ENCODE data around the gene ABCC3.

The ABCC3 gene

GRCh38 chr17:50608700-50609379 lies 25.8 kb upstream of the ABCC3 start:
- Histone ChIP-seq H3K27ac (ENCODE audit: low read length) (no peak overlapping the region), H3K27me3 (ENCODE audit: control insufficient read depth, insufficient read depth, low read length) (no peaks in the 10 kb centered on the region), H3K36me3 (ENCODE audit: control insufficient read depth, low read depth, low read length) (no peaks in the 10 kb centered on the region), H3K4me3 (ENCODE audit: low read length) (no peak overlapping the region), H3K9ac (ENCODE audit: low read length) (no peak overlapping the region), H3K9me3 (ENCODE audit: control insufficient read depth, low read depth, low read length) (no peaks in the 10 kb centered on the region), H3K4me1 (ENCODE audit: control insufficient read depth, low read depth, low read length) (no peaks in the 10 kb centered on the region)

- H3K27ac ChIP-seq (ENCODE audit: low read length): no peak overlapping the region
These were observed 25.2 kb upstream of the ABCC3 start for GRCh38 chr17:50609380-50610074.

DNA sequence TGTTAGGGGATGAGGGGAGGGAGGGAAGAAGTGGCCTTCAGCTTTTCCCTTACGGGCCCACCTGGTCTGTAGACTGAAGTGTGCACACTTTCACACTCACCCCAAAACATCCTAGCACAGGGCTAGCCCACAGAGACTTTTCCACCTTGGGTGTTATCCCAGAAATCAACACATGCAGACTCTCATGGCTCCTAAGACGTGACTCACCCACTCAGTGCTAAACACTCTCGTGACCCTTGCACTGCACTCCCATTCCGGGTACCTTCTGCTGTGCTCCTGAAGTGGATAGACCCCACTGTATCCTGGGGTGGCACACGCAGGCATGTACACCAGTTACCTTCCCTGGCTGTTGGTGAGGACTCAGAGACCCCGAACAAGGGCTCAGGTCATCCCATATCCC lies 23.0 kb upstream of the ABCC3 start:
- no peaks in the 10 kb centered on the region for H3K27me3 ChIP-seq (ENCODE audit: control insufficient read depth, insufficient read depth, low read length)
- H3K9ac ChIP-seq (ENCODE audit: low read length): no peak overlapping the region
- H3K27ac ChIP-seq (ENCODE audit: low read length): no peak overlapping the region
- H3K4me1 ChIP-seq (ENCODE audit: control insufficient read depth, low read depth, low read length): no peaks in the 10 kb centered on the region
- no peaks in the 10 kb centered on the region for H3K9me3 ChIP-seq (ENCODE audit: control insufficient read depth, low read depth, low read length)
- no peak overlapping the region for H3K4me3 ChIP-seq (ENCODE audit: low read length)
- H3K36me3 ChIP-seq (ENCODE audit: control insufficient read depth, low read depth, low read length): no peaks in the 10 kb centered on the region

More at GRCh38 chr17:50609380-50610074, 25.2 kb upstream of the ABCC3 start:
- no peaks in the 10 kb centered on the region for H3K9me3 ChIP-seq (ENCODE audit: control insufficient read depth, low read depth, low read length)
- H3K4me3 ChIP-seq (ENCODE audit: low read length): no peak overlapping the region
- no peaks in the 10 kb centered on the region for H3K27me3 ChIP-seq (ENCODE audit: control insufficient read depth, insufficient read depth, low read length)
- H3K36me3 ChIP-seq (ENCODE audit: control insufficient read depth, low read depth, low read length): no peaks in the 10 kb centered on the region
- no peaks in the 10 kb centered on the region for H3K4me1 ChIP-seq (ENCODE audit: control insufficient read depth, low read depth, low read length)
- no peak overlapping the region for H3K9ac ChIP-seq (ENCODE audit: low read length)

GRCh38 chr17:50612281-50612680 lies 22.4 kb upstream of the ABCC3 start:
- H3K9ac ChIP-seq (ENCODE audit: low read length): no peak overlapping the region
- H3K9me3 ChIP-seq (ENCODE audit: control insufficient read depth, low read depth, low read length): no peaks in the 10 kb centered on the region
- H3K27ac ChIP-seq (ENCODE audit: low read length): no peak overlapping the region
- no peak overlapping the region for H3K4me3 ChIP-seq (ENCODE audit: low read length)
- no peaks in the 10 kb centered on the region for H3K27me3 ChIP-seq (ENCODE audit: control insufficient read depth, insufficient read depth, low read length)
- no peaks in the 10 kb centered on the region for H3K4me1 ChIP-seq (ENCODE audit: control insufficient read depth, low read depth, low read length)
- H3K36me3 ChIP-seq (ENCODE audit: control insufficient read depth, low read depth, low read length): no peaks in the 10 kb centered on the region

GRCh38 chr17:50613007-50613992 lies 21.4 kb upstream of the ABCC3 start:
- H3K4me3 ChIP-seq (ENCODE audit: low read length): no peak overlapping the region
- no peak overlapping the region for H3K27ac ChIP-seq (ENCODE audit: low read length)
- no peak overlapping the region for H3K9ac ChIP-seq (ENCODE audit: low read length)
- H3K27me3 ChIP-seq (ENCODE audit: control insufficient read depth, insufficient read depth, low read length): no peaks in the 10 kb centered on the region
- no peaks in the 10 kb centered on the region for H3K4me1 ChIP-seq (ENCODE audit: control insufficient read depth, low read depth, low read length)
- no peaks in the 10 kb centered on the region for H3K9me3 ChIP-seq (ENCODE audit: control insufficient read depth, low read depth, low read length)
- no peaks in the 10 kb centered on the region for H3K36me3 ChIP-seq (ENCODE audit: control insufficient read depth, low read depth, low read length)

DNA sequence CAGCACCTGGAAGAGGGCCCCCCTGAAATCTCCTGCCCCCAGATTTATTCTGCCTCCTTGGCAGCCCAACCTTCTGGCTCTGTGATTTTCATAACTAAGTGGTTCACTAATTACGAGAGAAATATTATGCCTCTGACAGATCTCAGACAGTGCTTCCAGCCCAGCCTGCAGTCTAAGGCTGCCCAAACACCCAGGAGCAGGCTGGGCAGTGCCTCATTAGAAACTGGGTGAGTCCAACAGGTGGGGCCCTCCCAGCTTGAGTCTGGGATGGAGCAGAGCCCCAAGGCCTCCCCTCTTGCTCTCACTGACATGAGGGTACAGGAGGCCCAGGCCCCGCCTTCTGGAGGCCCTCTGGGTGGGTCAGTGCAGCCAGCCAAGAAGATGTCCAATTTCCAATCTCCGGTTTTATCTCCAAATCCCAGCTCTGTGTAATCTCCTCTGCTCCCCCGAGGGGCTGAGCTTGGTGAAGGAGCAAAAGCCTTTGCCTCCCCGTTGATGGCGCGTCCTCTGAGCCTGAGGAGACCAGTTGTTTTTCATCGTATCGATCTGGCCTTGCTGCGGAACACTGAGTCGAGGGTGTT lies 20.1 kb upstream of the ABCC3 start:
- Histone ChIP-seq H3K36me3 (ENCODE audit: control insufficient read depth, low read depth, low read length) (no peaks in the 10 kb centered on the region), H3K9me3 (ENCODE audit: control insufficient read depth, low read depth, low read length) (no peaks in the 10 kb centered on the region), H3K9ac (ENCODE audit: low read length) (no peak overlapping the region), H3K27me3 (ENCODE audit: control insufficient read depth, insufficient read depth, low read length) (no peaks in the 10 kb centered on the region), H3K4me3 (ENCODE audit: low read length) (no peak overlapping the region), H3K27ac (ENCODE audit: low read length) (no peak overlapping the region), H3K4me1 (ENCODE audit: control insufficient read depth, low read depth, low read length) (no peaks in the 10 kb centered on the region)

GRCh38 chr17:50615828-50616227 lies 18.9 kb upstream of the ABCC3 start:
- Histone ChIP-seq H3K27me3 (ENCODE audit: control insufficient read depth, insufficient read depth, low read length) (no peaks in the 10 kb centered on the region), H3K9me3 (ENCODE audit: control insufficient read depth, low read depth, low read length) (no peaks in the 10 kb centered on the region), H3K36me3 (ENCODE audit: control insufficient read depth, low read depth, low read length) (no peaks in the 10 kb centered on the region), H3K27ac (ENCODE audit: low read length) (no peak overlapping the region), H3K4me1 (ENCODE audit: control insufficient read depth, low read depth, low read length) (no peaks in the 10 kb centered on the region), H3K9ac (ENCODE audit: low read length) (no peak overlapping the region), H3K4me3 (ENCODE audit: low read length) (no peak overlapping the region)

GRCh38 chr17:50618300-50618699 lies 16.4 kb upstream of the ABCC3 start:
- no peaks in the 10 kb centered on the region for H3K27me3 ChIP-seq (ENCODE audit: control insufficient read depth, insufficient read depth, low read length)
- no peak overlapping the region for H3K4me3 ChIP-seq (ENCODE audit: low read length)
- H3K9me3 ChIP-seq (ENCODE audit: control insufficient read depth, low read depth, low read length): no peaks in the 10 kb centered on the region
- H3K36me3 ChIP-seq (ENCODE audit: control insufficient read depth, low read depth, low read length): no peaks in the 10 kb centered on the region
- H3K4me1 ChIP-seq (ENCODE audit: control insufficient read depth, low read depth, low read length): peaks cover 6% of the 10 kb centered on the region
- H3K9ac ChIP-seq (ENCODE audit: low read length): no peak overlapping the region
- no peak overlapping the region for H3K27ac ChIP-seq (ENCODE audit: low read length)

DNA sequence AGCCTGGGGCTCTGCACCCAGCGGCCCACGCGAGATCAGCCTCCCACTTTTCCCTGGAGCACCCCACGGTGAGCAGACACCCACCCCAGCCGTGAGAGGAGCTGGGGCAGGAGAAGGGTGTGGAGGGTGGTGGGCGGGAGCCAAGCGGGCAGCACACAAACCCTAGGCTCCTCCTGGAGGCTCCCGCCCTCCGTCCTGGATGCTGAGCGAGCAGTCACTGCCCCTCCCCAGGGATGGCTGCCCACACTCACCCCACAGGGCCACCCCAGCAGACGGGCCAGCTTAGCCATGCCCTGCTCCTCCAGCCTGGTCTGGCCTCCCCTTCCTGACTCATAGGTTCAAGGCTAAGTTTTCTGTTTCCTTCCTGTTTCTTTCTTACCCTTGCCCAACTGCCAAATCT lies 15.7 kb upstream of the ABCC3 start:
- no peaks in the 10 kb centered on the region for H3K36me3 ChIP-seq (ENCODE audit: control insufficient read depth, low read depth, low read length)
- H3K27me3 ChIP-seq (ENCODE audit: control insufficient read depth, insufficient read depth, low read length): no peaks in the 10 kb centered on the region
- H3K27ac ChIP-seq (ENCODE audit: low read length): no peak overlapping the region
- H3K9ac ChIP-seq (ENCODE audit: low read length): no peak overlapping the region
- H3K4me3 ChIP-seq (ENCODE audit: low read length): no peak overlapping the region
- H3K4me1 ChIP-seq (ENCODE audit: control insufficient read depth, low read depth, low read length): peaks cover 12% of the 10 kb centered on the region
- no peaks in the 10 kb centered on the region for H3K9me3 ChIP-seq (ENCODE audit: control insufficient read depth, low read depth, low read length)

DNA sequence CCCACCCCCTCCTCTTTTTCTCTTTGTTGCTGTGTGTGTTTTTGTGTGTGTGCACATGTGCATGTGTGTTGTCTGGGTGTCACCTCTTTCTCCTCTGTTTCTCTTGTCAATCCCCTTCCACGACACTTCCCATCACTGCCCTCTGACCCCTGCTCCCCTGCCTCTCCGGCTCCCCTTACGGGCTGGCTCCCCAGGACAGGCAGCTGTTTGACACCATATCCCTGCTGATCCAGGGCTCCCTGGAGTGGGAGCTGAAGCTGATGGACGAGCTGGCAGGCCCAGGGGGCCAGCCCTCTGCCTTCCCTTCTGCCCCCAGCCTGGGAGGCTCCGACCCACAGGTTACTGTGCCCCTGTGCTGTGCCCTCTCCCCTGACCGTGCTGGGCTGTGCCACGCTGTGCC lies 15.2 kb upstream of the ABCC3 start:
- H3K27ac ChIP-seq (ENCODE audit: low read length): no peak overlapping the region
- H3K9me3 ChIP-seq (ENCODE audit: control insufficient read depth, low read depth, low read length): no peaks in the 10 kb centered on the region
- H3K4me1 ChIP-seq (ENCODE audit: control insufficient read depth, low read depth, low read length): peaks cover 12% of the 10 kb centered on the region
- no peaks in the 10 kb centered on the region for H3K36me3 ChIP-seq (ENCODE audit: control insufficient read depth, low read depth, low read length)
- H3K9ac ChIP-seq (ENCODE audit: low read length): no peak overlapping the region
- no peak overlapping the region for H3K4me3 ChIP-seq (ENCODE audit: low read length)
- no peaks in the 10 kb centered on the region for H3K27me3 ChIP-seq (ENCODE audit: control insufficient read depth, insufficient read depth, low read length)

GRCh38 chr17:50620237-50620636 lies 14.4 kb upstream of the ABCC3 start:
- H3K4me3 ChIP-seq (ENCODE audit: low read length): no peak overlapping the region
- H3K27me3 ChIP-seq (ENCODE audit: control insufficient read depth, insufficient read depth, low read length): no peaks in the 10 kb centered on the region
- no peak overlapping the region for H3K27ac ChIP-seq (ENCODE audit: low read length)
- no peak overlapping the region for H3K9ac ChIP-seq (ENCODE audit: low read length)
- no peaks in the 10 kb centered on the region for H3K36me3 ChIP-seq (ENCODE audit: control insufficient read depth, low read depth, low read length)
- peaks cover 12% of the 10 kb centered on the region for H3K4me1 ChIP-seq (ENCODE audit: control insufficient read depth, low read depth, low read length)
- no peaks in the 10 kb centered on the region for H3K9me3 ChIP-seq (ENCODE audit: control insufficient read depth, low read depth, low read length)
